Spleen (tissue), 11 donors: ENCODE data around the gene ACTR3. TPM values are rescaled to one million over a fixed set of nuclear protein-coding genes. Genes with fewer than 3 reads are reported as not detected.
A peak's percentile ranks its signal among the peaks of the same experiment; 100 is the strongest.

Experiments
- DNase-seq: peaks from one replicate; pipeline ENCODE4 v3.0.0-alpha.2; 2020
- H3K27ac ChIP-seq, 8 donors: fragments of 200-600 bp; sonication (generic) in 7 of 8; 1 replicate in 4 of 8; 2 replicates in 4 of 8; pipeline versions ENCODE4 v1.5.0 to v1.8.0; 2016 to 2021; ENCODE audit warnings: inconsistent platforms in 4 of 8, mild to moderate bottlenecking in 4 of 8, moderate library complexity in 1 of 8
- H3K27me3 ChIP-seq, 7 donors: fragments of 200-600 bp; sonication (generic) in 6 of 7; replicated peaks in 1 of 7; 1 replicate in 4 of 7; 2 replicates in 3 of 7; pipeline versions ENCODE4 v1.5.0 to v1.8.0; 2016 to 2021; ENCODE audit warnings: inconsistent platforms in 3 of 7, mild to moderate bottlenecking in 1 of 7
- H3K36me3 ChIP-seq, 6 donors: fragments of 200-600 bp; sonication (generic) in 5 of 6; 1 replicate in 4 of 6; 2 replicates in 2 of 6; pipeline versions ENCODE4 v1.5.0 to v1.8.0; 2016 to 2021; ENCODE audit warnings: inconsistent platforms in 2 of 6
- H3K4me1 ChIP-seq, 6 donors: fragments of 200-600 bp; sonication (generic) in 5 of 6; 1 replicate in 3 of 6; 2 replicates in 3 of 6; pipeline versions ENCODE4 v1.5.0 to v1.8.0; 2016 to 2021; ENCODE audit warnings: inconsistent platforms in 3 of 6
- H3K4me3 ChIP-seq, 8 donors: fragments of 200-600 bp; sonication (generic) in 7 of 8; 1 replicate in 4 of 8; 2 replicates in 4 of 8; pipeline versions ENCODE4 v1.5.0 to v1.8.0; 2016 to 2021; ENCODE audit warnings: inconsistent platforms in 4 of 8, mild to moderate bottlenecking in 4 of 8, moderate library complexity in 2 of 8
- H3K9me3 ChIP-seq, 8 donors: fragments of 200-600 bp; sonication (generic) in 7 of 8; 1 replicate in 4 of 8; 2 replicates in 4 of 8; pipeline versions ENCODE4 v1.5.0 to v1.8.0; 2016 to 2021; ENCODE audit warnings: inconsistent platforms in 4 of 8
- CTCF ChIP-seq, 11 experiments: fragments of 200-600 bp in 7 of 11; fragments of 450-650 bp in 4 of 11; sonication (generic) in 4 of 11; IDR thresholded peaks in 8 of 11; conservative IDR thresholded peaks in 3 of 11; 1 replicate in 7 of 11; 2 replicates in 4 of 11; pipeline versions ENCODE4 v1.4.0 to v1.8.0; 2016 to 2021; ENCODE audit warnings: antibody characterized with exemption in 11 of 11, inconsistent platforms in 4 of 11, mild to moderate bottlenecking in 1 of 11
- POLR2A ChIP-seq, 3 donors: fragments of 450-650 bp; IDR thresholded peaks; one replicate each; pipeline ENCODE4 v1.5.1; 2017; ENCODE audit warnings: antibody characterized with exemption in 3 of 3, mild to moderate bottlenecking in 1 of 3
- POLR2AphosphoS5 ChIP-seq, 3 donors: sonication (generic); formaldehyde crosslinking; IDR thresholded peaks; one replicate each; pipeline ENCODE4 v1.5.1; 2017; ENCODE audit warnings: antibody characterized with exemption in 3 of 3
- WGBS, 5 donors: extraction: QIAGEN DNeasy Blood & Tissue Kit in 3 of 5; methylation state at CpG; one replicate each; pipeline versions ENCODE4 v1.1.5 to v1.1.7; 2013 to 2018; 5-methylcytosine and 5-hydroxymethylcytosine counted together
- intact Hi-C: fragments of 100-400 bp; cut with DNase I; formaldehyde crosslinking; loops from one replicate; pipeline ENCODE4 v1.15.0; 2023; ENCODE audit warnings: low total_unique reads
- polyA plus RNA-seq, 3 donors: library from polyadenylated mRNA; stranded (reverse); fragments of 200-250 nt; gene quantifications; one replicate each; pipeline ENCODE4 v1.2.1, GENCODE V29; 2013
- total RNA-seq, 7 donors: library from RNA; depleted of rRNA in 3 of 7; stranded (reverse); fragments of >200 nt in 3 of 7; fragmentation: NEBNext Ultra II Directional in 4 of 7; extraction: Animal tissue kit (Norgen Biotek cat#: 25700) in 4 of 7; gene quantifications; one replicate each; pipeline versions ENCODE4 v1.1.0 to v1.2.1, GENCODE V29; 2016 to 2021
- donor health status: healthy with polysubstance abuse.
- donor health status: DM: no; HTN: no; CAD: no; lungs with moderate emphysema.
- donor health status: DM: no; HTN: no; CAD: no.
- donor health status: Bipolar disorder and iron deficiency.
- donor health status: healthy.
- donor health status: DM: no; HTN: no; CAD: no.
- donor health status: DM: yes; HTN: yes; CAD: no.

Gene ACTR3
- total and polyA plus RNA-seq, 10 donors, result 75.5 to 488 (median 221) TPM

DNA sequence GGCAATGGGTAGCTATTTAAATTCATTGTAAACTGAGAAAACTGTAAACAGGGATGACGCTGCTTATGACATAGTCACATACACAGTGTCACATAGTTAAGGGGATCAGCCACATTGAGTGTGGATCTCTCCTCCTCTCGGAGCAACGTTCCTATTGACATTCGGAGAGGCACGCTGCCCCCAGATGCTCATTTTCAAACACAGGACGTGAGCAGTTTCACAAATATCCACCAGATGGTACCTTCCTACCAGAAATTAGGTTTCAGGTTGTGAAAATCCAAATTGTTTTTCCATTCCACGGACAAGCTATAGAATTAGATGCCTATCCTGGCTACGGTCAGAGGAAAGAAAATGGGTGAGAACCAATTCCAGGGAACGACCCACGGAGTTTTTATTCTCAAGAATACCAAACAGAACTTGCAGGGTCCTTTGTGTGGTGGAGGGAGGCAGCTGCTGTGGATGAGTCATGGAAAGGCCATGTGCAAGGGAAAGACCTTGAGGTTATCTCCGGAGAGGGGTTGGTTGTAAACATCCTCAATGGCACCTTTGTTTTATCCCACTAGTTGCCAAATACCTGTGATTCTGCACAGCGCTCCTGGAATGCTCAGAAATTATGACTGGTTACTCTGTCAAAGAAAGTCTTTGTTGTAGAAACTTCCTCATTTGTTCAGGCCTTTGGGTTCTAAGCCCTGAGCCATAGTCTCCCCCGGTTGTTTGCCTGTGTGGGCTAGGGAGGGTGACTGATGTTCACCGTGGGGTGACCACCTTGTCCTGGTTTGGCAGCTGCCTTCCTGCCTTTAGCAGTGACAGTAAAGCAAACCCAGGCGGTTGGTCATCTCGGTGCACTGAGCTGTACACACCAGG, 88.0 kb downstream of the ACTR3 start:
- H3K36me3 ChIP-seq, result peaks cover 0 to 60% (median 0%) of the 10 kb centered on the region in 6 donors
- 61 to 74% (median 71%) methylated on average over 16 of the region's 16 CpGs for WGBS, 5 donors
- no peak overlapping the region for H3K4me3 ChIP-seq
- peaks cover 0 to 13% (median 9%) of the 10 kb centered on the region in 8 donors for H3K9me3 ChIP-seq
- no peak for DNase-seq
- intact Hi-C loops, result no loop called here
- TF ChIP-seq CTCF (IDR thresholded peaks at IDR 0.05 in 8 of 11, conservative IDR thresholded peaks at IDR 0.05 in 3 of 11) (peak in 2 of 11 experiments; percentile 12 to 23), POLR2AphosphoS5 (IDR thresholded peaks at IDR 0.05) (no peak)
- H3K27me3 ChIP-seq, result no peaks in the 10 kb centered on the region
- peaks cover 0 to 9% (median 0%) of the 10 kb centered on the region in 6 donors for H3K4me1 ChIP-seq
- H3K27ac ChIP-seq, result peak overlapping the region in 1 of 8 donors; percentile 12

- no peak overlapping the region for H3K4me3 ChIP-seq
- no peak for DNase-seq
Observed at GRCh38 chr2:113978524-113979190, 88.8 kb downstream of the ACTR3 start.

DNA sequence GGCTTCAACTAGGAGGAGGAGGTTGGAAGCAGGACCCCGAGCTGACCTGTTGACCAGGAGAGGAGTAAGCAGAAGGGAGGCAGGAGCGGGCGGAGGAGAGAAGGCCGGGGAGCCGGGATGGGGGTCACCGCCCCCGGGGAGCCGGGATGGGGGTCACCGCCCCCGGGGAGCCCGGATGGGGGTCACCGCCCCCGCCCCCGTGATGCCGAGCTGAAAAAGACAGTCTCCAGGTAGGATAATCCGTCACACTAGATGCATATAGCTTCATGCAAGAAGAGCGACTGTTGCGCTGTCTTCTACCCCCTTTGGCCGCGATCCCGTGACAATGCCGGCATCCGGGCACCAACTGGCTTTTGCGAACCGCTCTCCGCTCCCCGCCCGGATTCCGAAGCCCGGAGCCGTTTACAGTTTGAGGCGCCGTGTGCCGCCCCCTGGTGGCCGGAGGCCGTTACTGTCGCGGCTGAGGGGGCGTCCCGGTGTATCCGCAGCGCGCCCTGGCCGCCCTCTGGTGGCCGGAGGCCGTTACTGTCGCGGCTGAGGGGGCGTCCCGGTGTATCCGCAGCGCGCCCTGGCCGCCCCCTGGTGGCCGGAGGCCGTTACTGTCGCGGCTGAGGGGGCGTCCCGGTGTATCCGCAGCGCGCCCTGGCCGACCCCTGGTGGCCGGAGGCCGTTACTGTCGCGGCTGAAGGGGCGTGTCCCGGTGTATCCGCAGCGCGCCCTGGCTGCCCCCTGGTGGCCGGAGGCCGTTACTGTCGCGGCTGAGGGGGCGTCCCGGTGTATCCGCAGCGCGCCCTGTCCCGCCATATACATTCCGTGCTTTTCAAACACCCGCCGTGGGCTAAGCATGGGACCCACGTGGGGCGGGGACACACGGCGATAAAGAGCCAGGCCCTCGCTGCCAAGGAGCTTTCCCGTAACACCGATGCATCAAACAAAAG, 89.6 kb downstream of the ACTR3 start:
- peak in 1 of 3 donors; percentile 30 for TF ChIP-seq POLR2AphosphoS5 (IDR thresholded peaks at IDR 0.05)
- TF ChIP-seq CTCF (IDR thresholded peaks at IDR 0.05 in 8 of 11, conservative IDR thresholded peaks at IDR 0.05 in 3 of 11), result peak in 7 of 11 experiments; percentile 50 to 80 (median 68)
- no peak for TF ChIP-seq POLR2A (IDR thresholded peaks at IDR 0.05)
- peaks cover 0 to 13% (median 9%) of the 10 kb centered on the region in 8 donors for H3K9me3 ChIP-seq
- H3K4me3 ChIP-seq, result no peak overlapping the region
- peak; percentile 82 for DNase-seq
- peaks cover 0 to 9% (median 0%) of the 10 kb centered on the region in 6 donors for H3K4me1 ChIP-seq
- 67 to 88% (median 71%) methylated on average over 47 to 92 of the region's 93 CpGs for WGBS, 5 donors
- intact Hi-C loops, result no loop called here
- H3K27me3 ChIP-seq, result no peaks in the 10 kb centered on the region
- H3K36me3 ChIP-seq, result peaks cover 0 to 57% (median 0%) of the 10 kb centered on the region in 6 donors
- no peak overlapping the region for H3K27ac ChIP-seq

More at GRCh38 chr2:113978524-113979190, 88.8 kb downstream of the ACTR3 start:
- peaks cover 0 to 58% (median 0%) of the 10 kb centered on the region in 6 donors for H3K36me3 ChIP-seq
- intact Hi-C loops, result no loop called here
- peaks cover 0 to 9% (median 0%) of the 10 kb centered on the region in 6 donors for H3K4me1 ChIP-seq
- H3K9me3 ChIP-seq, result peaks cover 0 to 13% (median 9%) of the 10 kb centered on the region in 8 donors
- H3K27ac ChIP-seq, result peak overlapping the region in 1 of 8 donors; percentile 12
- WGBS, 5 donors, result 93 to 95% (median 93%) methylated on average over 20 of the region's 20 CpGs
- no peaks in the 10 kb centered on the region for H3K27me3 ChIP-seq
- no peak for TF ChIP-seq CTCF (IDR thresholded peaks at IDR 0.05 in 8 of 11, conservative IDR thresholded peaks at IDR 0.05 in 3 of 11)
- TF ChIP-seq POLR2A (IDR thresholded peaks at IDR 0.05), result no peak
- no peak for TF ChIP-seq POLR2AphosphoS5 (IDR thresholded peaks at IDR 0.05)
